Chondrocyte (in vitro differentiated cells): ENCODE results near the gene TRIM17. TPM values are rescaled to one million over a fixed set of nuclear protein-coding genes. Genes with fewer than 3 reads are reported as not detected.

Source experiments
- DNase-seq: peaks from one replicate; pipeline ENCODE4 v3.0.0; 2021; ENCODE audit warnings: mixed read lengths, low spot score
- H3K27ac Mint-ChIP-seq: one replicate; pipeline ENCODE4 v1.8.0; 2021; ENCODE audit warnings: mild to moderate bottlenecking, moderate library complexity, mixed read lengths; ENCODE audit not compliant: unreplicated experiment
- H3K27me3 Mint-ChIP-seq: 2 replicates; pipeline ENCODE4 v1.8.0; 2021; ENCODE audit warnings: low read depth, mixed read lengths
- H3K36me3 Mint-ChIP-seq: 2 replicates; pipeline ENCODE4 v1.8.0; 2021; ENCODE audit warnings: low read depth, mixed read lengths
- H3K4me1 Mint-ChIP-seq: 2 replicates; pipeline ENCODE4 v1.8.0; 2021; ENCODE audit warnings: low read depth, mild to moderate bottlenecking, mixed read lengths
- H3K4me3 Mint-ChIP-seq: one replicate; pipeline ENCODE4 v1.8.0; 2021; ENCODE audit warnings: mild to moderate bottlenecking, moderate library complexity, mixed read lengths; ENCODE audit not compliant: unreplicated experiment
- H3K9me3 Mint-ChIP-seq: 2 replicates; pipeline ENCODE4 v1.8.0; 2021; ENCODE audit warnings: low read depth, mixed read lengths
- CTCF ChIP-seq: fragments of 200-600 bp; sonication (generic); IDR thresholded peaks from 2 replicates; pipeline ENCODE4 v1.5.0; 2021; ENCODE audit warnings: antibody characterized with exemption, mild to moderate bottlenecking, moderate library complexity
- total RNA-seq: library from RNA; stranded (reverse); gene quantifications from 3 replicates; pipeline ENCODE4 v1.2.1, GENCODE V29; 2021

The TRIM17 gene
- total RNA-seq, 1 donor from 2014 or later: 0.35 TPM

DNA sequence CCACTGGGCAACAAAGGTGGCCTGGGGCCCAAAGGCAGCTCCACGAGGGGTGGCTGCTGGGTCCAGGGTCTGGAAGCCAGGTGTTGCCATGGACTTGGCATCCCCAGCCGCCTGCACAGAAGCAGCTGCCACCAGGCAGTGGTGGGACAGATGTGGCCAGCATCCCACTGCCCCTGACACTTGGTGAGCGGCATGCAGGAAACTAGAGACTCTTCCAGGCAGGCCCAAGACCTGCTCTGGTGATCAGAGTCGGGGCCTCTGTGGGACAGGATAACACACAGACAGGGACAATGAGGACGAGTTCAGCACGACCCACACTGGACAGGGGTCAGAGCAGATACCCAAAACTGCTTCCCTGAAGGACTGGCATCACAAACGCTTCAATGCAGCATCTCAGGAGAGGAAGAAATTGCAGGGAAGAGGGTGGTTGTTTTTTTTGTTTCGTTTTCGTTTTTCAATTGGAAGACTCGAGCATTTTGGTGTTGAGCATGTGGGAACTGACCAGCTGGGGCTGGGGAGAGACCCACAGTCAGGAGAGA, 36.4 kb upstream of the TRIM17 start:
- no peak for TF ChIP-seq CTCF
- Mint-ChIP-seq H3K4me3 (no peak overlapping the region), H3K4me1 (peaks cover 22% of the 10 kb centered on the region), H3K27me3 (no peaks in the 10 kb centered on the region), H3K27ac (no peak overlapping the region), H3K9me3 (no peaks in the 10 kb centered on the region), H3K36me3 (peaks cover 2% of the 10 kb centered on the region)
- DNase-seq: no peak

DNA sequence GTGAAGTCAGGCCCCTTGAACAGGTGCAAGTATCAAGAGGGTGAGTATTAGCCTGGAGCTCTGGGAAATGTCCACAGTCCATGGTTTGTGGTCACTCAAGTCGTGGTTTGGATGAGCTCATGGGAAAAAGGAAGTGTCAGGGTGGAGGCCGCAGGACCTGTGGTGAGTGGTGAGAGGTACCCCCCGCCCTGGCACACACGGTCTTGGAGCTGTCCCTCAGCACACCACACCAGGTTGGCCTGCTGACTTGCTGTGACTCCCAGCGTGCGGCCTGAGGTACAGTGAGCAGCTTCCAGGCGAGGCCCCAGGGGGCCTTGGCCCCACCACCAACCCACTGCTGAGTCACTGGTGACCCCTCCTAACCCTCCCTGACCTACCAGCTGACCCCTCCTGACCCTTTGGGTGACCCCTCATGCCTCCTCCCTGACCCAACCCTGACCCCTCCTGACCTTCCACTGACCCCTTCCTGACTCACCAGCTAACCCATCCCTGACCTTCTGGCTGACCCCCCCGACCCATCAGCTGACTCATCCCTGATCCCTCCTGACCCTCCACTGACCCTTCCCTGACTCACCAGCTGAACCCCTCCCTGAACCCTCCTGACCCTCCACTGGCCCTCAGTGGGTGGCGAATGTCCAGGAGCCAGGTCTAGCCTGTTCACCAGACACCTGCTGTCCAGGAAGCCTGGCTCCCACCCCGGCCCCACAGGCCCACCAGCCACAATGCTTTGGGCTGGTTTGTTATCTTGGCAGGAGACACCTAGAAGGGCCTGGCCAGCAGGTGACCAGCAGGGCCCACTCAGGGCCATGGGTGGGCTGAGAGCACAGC, 35.7 kb upstream of the TRIM17 start:
- H3K4me3 Mint-ChIP-seq: no peak overlapping the region
- no peaks in the 10 kb centered on the region for H3K9me3 Mint-ChIP-seq
- H3K27me3 Mint-ChIP-seq: no peaks in the 10 kb centered on the region
- DNase-seq: no peak
- H3K36me3 Mint-ChIP-seq: peaks cover 2% of the 10 kb centered on the region
- no peak for TF ChIP-seq CTCF
- no peak overlapping the region for H3K27ac Mint-ChIP-seq
- peaks cover 18% of the 10 kb centered on the region for H3K4me1 Mint-ChIP-seq

- H3K9me3 Mint-ChIP-seq: no peaks in the 10 kb centered on the region
- H3K27ac Mint-ChIP-seq: no peak overlapping the region
- H3K27me3 Mint-ChIP-seq: peaks cover 11% of the 10 kb centered on the region
- H3K36me3 Mint-ChIP-seq: peaks cover 2% of the 10 kb centered on the region
- no peak for TF ChIP-seq CTCF
- no peak overlapping the region for H3K4me3 Mint-ChIP-seq
- DNase-seq: no peak
- peaks cover 12% of the 10 kb centered on the region for H3K4me1 Mint-ChIP-seq
These were observed 33.5 kb upstream of the TRIM17 start for GRCh38 chr1:228450200-228450599.

- H3K27ac Mint-ChIP-seq: no peak overlapping the region
- TF ChIP-seq CTCF: no peak
- DNase-seq: no peak
- H3K4me1 Mint-ChIP-seq: peaks cover 14% of the 10 kb centered on the region
- peaks cover 17% of the 10 kb centered on the region for H3K27me3 Mint-ChIP-seq
- H3K9me3 Mint-ChIP-seq: no peaks in the 10 kb centered on the region
- H3K36me3 Mint-ChIP-seq: no peaks in the 10 kb centered on the region
- no peak overlapping the region for H3K4me3 Mint-ChIP-seq
These were observed 31.7 kb upstream of the TRIM17 start for GRCh38 chr1:228448372-228448771.

DNA sequence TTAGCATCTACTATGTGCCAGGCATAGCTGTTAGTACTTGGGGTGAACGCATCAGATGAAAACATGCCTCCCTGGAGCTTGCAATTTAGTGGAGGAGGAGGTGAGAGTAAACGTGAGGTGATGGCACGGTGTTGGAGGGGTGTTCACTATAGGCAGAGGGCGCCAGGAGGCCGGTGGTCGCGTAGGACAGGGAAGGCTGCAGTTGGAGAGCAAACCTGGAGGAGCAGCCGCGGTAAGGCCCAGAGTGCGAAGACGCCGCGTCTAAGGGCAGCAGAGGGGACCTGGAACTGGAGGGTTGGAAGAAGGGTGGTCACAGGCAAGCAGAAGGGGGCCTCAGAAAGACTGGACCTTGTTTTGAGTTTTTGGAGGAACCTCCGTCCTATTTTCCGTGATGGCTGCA, 30.2 kb upstream of the TRIM17 start:
- TF ChIP-seq CTCF: no peak
- Mint-ChIP-seq H3K9me3 (no peaks in the 10 kb centered on the region), H3K4me1 (peaks cover 14% of the 10 kb centered on the region), H3K27ac (no peak overlapping the region), H3K4me3 (no peak overlapping the region), H3K36me3 (no peaks in the 10 kb centered on the region), H3K27me3 (peaks cover 22% of the 10 kb centered on the region)
- no peak for DNase-seq
